ENCODE measurements around the gene C16orf82.

DNA sequence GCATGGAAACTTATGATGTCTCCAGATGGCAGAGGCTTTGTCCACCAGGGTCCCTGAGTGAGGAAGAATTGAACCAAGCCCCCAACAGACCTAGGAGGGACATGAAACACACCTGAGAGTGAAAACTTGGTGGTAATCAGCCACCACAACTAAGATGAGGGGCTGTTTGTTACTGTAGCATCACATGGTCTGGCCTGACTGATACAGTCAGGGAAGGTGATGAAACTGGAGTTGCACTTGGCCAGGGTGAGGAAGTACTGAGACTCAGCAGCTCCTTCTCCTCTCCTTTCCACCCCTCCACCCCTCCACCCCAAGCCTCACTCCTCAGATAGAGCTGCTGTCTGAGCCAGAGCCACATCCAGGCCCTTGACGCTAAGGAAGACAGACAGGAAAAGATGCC, 37.2 kb downstream of the C16orf82 start:
- TF ChIP-seq EZH2 (IDR thresholded peaks at IDR 0.05) (no peak), POLR2AphosphoS5 (IDR thresholded peaks at IDR 0.05; ENCODE audit: borderline replicate concordance, low read depth, low read length) (no peak), FOXP2 (optimal IDR thresholded peaks at IDR 0.05; ENCODE audit: control extremely low read depth, extremely low read length, insufficient read depth) (no peak)

All from SK-N-MC (cell line).